ENCODE results near the gene SHISAL2B. TPM values are rescaled to one million over a fixed set of nuclear protein-coding genes. Genes with fewer than 3 reads are reported as not detected.

Gene SHISAL2B
- polyA plus RNA-seq (2011; rRNA removed): not detected in 2 replicates
- not detected in 2 replicates for polyA minus RNA-seq (2011; rRNA and poly(A)+ RNA removed)

DNA sequence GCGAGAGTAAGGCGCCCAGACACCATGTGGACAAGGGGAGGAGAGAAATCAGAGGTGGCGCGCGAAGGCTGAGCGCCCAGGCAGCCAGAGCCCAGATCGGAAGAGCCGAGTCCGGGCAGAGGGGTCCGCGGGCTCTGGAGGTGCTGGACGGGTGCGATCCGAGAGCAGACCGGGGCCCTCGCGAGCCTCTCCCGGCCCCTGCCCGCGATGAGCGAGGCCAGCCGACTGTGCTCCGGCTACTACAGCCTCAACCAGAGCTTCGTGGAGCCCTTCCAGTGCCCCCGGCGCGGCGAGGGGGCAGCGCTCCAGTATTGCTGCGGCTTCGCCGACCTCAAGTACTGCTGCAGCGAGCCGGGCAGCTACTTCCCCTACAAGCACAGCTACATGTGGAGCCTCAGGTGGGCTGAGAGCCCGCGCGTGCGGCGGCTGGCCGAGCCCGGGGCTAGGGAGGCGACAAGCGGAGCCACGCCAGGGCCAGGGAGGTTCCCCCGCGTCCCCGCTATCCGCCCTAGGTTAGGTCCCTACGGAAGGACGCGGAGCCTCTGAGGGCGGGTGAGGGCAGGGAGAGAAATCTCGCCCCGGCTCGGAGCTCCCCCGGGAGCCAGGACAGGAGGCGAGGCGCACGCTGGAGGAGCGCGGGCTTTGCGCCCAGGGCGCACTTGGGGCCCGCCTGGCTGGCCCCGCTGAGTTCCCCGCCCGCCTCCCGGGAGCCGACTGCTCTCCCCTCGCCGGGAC lies at the start of gene SHISAL2B:
SHISAL2B (plus strand) TSS at position 87 of the 735 bp plus-strand sequence; CDS start at position 208, 121 bp downstream.
- Histone ChIP-seq H3K4me3 (ENCODE audit: low read depth, low read length) (peak within 1 kb of the TSS; percentile 10), H3K27me3 (ENCODE audit: control insufficient read depth, insufficient read depth, low read length) (peaks cover 25% of the 10 kb centered on the region), H3K36me3 (ENCODE audit: control insufficient read depth, insufficient read depth, low read length) (no peaks in the 10 kb centered on the region)
- no peak for DNase-seq (ENCODE audit: low read depth)
- ChIA-PET CTCF (interaction anchor here (0.6 kb wide), 1 partner anchor 58 kb away, joined by 5 read pairs; no protein-coding TSS in a partner anchor), POLR2A (no interaction called here)
- TF ChIP-seq, protein P1, sequence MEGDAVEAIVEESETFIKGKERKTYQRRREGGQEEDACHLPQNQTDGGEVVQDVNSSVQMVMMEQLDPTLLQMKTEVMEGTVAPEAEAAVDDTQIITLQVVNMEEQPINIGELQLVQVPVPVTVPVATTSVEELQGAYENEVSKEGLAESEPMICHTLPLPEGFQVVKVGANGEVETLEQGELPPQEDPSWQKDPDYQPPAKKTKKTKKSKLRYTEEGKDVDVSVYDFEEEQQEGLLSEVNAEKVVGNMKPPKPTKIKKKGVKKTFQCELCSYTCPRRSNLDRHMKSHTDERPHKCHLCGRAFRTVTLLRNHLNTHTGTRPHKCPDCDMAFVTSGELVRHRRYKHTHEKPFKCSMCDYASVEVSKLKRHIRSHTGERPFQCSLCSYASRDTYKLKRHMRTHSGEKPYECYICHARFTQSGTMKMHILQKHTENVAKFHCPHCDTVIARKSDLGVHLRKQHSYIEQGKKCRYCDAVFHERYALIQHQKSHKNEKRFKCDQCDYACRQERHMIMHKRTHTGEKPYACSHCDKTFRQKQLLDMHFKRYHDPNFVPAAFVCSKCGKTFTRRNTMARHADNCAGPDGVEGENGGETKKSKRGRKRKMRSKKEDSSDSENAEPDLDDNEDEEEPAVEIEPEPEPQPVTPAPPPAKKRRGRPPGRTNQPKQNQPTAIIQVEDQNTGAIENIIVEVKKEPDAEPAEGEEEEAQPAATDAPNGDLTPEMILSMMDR (IDR thresholded peaks at IDR 0.05; ENCODE audit: insufficient read depth, low read depth, low read length): no peak

DNA sequence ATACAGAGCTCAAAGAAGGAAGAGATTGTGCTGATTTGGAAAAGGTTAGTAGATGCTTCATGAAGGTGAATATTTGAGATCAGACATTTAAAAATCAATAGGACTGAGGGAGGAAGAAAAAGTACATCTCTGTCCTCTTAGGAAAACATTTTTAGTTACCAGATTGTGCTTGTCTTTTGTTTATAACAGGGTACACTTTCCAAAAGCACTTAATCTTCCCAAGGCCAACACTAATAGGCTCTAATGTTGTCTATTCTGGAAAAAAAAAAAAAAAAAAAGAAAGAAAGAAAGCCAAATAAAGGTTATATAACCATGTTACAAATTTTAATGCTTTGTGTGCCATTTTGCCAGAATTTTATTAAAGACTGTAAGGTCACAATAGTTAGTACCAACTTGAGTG lies 45.5 kb upstream of the SHISAL2B start:
- H3K4me3 ChIP-seq (ENCODE audit: low read depth, low read length): no peak overlapping the region
- POLR2A ChIA-PET: no interaction called here
- CTCF ChIA-PET: interaction anchor here (0.5 kb wide), 1 partner anchor 12 kb away, joined by 3 read pairs; no protein-coding TSS in a partner anchor

DNA sequence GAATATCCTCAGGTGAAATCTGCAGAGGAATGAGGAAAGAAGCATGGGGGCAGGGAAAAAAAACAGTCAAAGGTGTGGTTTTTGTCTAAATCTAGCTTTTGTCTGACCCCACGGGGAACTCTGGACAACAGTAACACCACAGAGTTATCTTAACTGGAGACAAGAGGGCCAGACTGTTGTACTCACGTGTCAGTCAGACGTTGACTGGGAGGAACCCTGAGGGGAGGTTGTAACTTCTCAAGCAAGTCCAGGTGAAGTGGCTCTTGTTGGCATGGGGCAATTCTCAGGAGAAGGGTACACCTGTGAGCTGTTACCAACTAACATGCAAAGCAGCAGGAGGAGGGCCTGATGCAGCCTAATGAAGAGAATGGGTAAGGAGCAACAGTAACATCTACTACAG lies 44.1 kb upstream of the SHISAL2B start:
- Histone ChIP-seq H3K4me3 (ENCODE audit: low read depth, low read length) (no peak overlapping the region), H3K27me3 (ENCODE audit: control insufficient read depth, insufficient read depth, low read length) (0 out of 2 replicates have a peak, but pooled peaks cover 1% of the 10 kb centered on the region), H3K36me3 (ENCODE audit: control insufficient read depth, insufficient read depth, low read length) (no peaks in the 10 kb centered on the region)
- TF ChIP-seq, protein P1 (IDR thresholded peaks at IDR 0.05; ENCODE audit: insufficient read depth, low read depth, low read length): no peak
- POLR2A ChIA-PET: no interaction called here
- DNase-seq (ENCODE audit: low read depth): no peak
- CTCF ChIA-PET: interaction anchor here (0.5 to 0.6 kb wide), 2 partner anchors 102 to 129 kb away, joined by 3 read pairs; no protein-coding TSS in a partner anchor

More for the DNA sequence above, 45.5 kb upstream of the SHISAL2B start:
- Histone ChIP-seq H3K36me3 (ENCODE audit: control insufficient read depth, insufficient read depth, low read length) (no peaks in the 10 kb centered on the region), H3K27me3 (ENCODE audit: control insufficient read depth, insufficient read depth, low read length) (0 out of 2 replicates have a peak, but pooled peaks cover 1% of the 10 kb centered on the region)
- DNase-seq (ENCODE audit: low read depth): no peak
- TF ChIP-seq, protein P1 (IDR thresholded peaks at IDR 0.05; ENCODE audit: insufficient read depth, low read depth, low read length): no peak

DNA sequence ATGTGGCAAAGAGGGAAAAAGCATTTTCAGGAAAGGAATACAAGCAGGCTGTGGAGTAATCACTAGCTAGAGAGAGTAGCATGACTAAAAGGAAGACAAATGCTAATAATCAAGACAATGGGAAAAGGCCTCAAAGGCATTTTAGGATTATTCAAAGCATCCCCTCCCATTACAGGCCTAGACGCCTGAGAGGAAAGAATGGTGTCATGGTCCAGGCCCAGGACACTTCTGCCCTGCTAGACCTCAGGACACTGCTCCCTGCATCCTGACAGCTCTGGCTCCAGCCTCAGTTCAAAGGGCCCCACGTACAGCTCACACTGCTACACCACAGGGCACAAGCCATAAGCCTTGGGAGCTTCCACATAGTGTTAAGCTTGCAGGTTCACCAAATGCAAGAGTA lies 40.8 kb upstream of the SHISAL2B start:
- CTCF ChIA-PET: interaction anchor here (1.2 kb wide), 1 partner anchor 11 kb away, joined by 3 read pairs; no protein-coding TSS in a partner anchor
- Histone ChIP-seq H3K27me3 (ENCODE audit: control insufficient read depth, insufficient read depth, low read length) (peaks cover 1% of the 10 kb centered on the region; the same call in 1 of the 2 replicates), H3K36me3 (ENCODE audit: control insufficient read depth, insufficient read depth, low read length) (no peaks in the 10 kb centered on the region), H3K4me3 (ENCODE audit: low read depth, low read length) (no peak overlapping the region)
- no peak for DNase-seq (ENCODE audit: low read depth)
- POLR2A ChIA-PET: no interaction called here
- TF ChIP-seq, protein P1 (IDR thresholded peaks at IDR 0.05; ENCODE audit: insufficient read depth, low read depth, low read length): no peak

DNA sequence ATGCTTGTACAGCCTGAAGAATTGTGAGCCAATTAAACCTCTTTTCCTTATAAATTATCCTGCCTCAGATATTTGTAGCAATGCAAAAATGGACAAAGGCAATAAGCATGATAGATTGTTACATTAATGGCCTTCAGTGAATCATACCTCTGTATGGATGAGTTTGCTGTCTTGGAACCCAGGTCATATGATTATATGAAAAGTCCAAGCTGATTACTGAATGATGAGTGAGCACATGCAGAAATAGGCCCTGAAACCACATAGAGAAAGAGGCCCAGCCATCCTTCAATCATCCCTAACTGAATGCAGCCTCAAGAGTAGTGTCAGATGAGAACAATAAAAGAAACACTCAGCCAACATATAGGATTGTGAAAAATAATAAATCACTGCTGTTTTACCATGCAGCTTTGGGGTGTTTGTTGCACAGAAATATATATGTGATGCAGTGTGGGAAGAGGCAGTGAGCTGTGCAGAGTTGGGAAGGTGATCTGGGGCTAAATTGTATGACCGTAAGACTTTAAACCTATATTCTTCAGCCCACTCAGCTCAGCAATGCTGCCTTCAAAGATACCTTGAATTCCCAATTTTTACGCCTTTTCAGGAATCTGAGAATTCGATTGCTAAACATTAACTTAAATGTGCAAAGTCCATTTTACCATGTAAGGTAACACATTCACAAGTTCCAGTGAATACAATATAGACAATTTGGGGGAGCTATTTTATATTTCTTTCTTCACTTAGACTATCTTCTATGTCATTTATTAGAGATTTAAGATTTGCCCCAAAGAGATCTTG lies 36.3 kb upstream of the SHISAL2B start:
- H3K27me3 ChIP-seq (ENCODE audit: control insufficient read depth, insufficient read depth, low read length): no peaks in the 10 kb centered on the region; the same call in 1 of the 2 replicates
- no peak overlapping the region for H3K4me3 ChIP-seq (ENCODE audit: low read depth, low read length)
- no peak for DNase-seq (ENCODE audit: low read depth)
- no peaks in the 10 kb centered on the region for H3K36me3 ChIP-seq (ENCODE audit: control insufficient read depth, insufficient read depth, low read length)
- ChIA-PET CTCF (interaction anchor here (1.5 kb wide), 1 partner anchor 41 kb away, joined by 3 read pairs; no protein-coding TSS in a partner anchor), POLR2A (no interaction called here)
- TF ChIP-seq, protein P1 (IDR thresholded peaks at IDR 0.05; ENCODE audit: insufficient read depth, low read depth, low read length): no peak

Measured in BJ (cell line).